GM12875 (cell line): ENCODE results near the gene PLA1A.

Experiments
- H3K4me3 ChIP-seq: one replicate; pipeline ENCODE4 v1.5.1; 2011; ENCODE audit warnings: low read depth, low read length, control low read depth
- TF ChIP-seq, protein P1 (sequence below): IDR thresholded peaks from 2 replicates; pipeline ENCODE4 v1.5.1; 2011; ENCODE audit warnings: low read depth, mild to moderate bottlenecking, control low read depth, inconsistent platforms, low read length, moderate library complexity, borderline replicate concordance; ENCODE audit not compliant: insufficient read depth

Gene PLA1A

DNA sequence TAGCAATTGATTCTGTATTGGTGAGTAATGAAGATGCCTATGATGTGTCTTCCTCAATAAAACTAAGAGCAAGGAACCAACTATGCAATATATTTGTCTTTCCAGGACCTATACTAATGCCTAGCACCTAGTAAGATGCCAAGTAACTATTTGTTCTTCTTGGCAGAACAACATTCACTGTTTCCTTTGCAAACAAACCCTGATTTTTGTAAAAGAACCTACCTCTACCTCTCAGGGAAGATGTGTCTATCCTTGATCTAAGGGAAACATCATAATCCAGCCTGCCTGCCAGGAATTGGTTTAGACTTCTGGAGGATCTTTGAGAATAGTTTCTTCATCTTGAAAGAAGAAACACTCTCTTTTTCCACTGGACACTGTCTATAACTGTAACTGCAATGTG lies 22.2 kb upstream of the PLA1A start:
- TF ChIP-seq, protein P1, sequence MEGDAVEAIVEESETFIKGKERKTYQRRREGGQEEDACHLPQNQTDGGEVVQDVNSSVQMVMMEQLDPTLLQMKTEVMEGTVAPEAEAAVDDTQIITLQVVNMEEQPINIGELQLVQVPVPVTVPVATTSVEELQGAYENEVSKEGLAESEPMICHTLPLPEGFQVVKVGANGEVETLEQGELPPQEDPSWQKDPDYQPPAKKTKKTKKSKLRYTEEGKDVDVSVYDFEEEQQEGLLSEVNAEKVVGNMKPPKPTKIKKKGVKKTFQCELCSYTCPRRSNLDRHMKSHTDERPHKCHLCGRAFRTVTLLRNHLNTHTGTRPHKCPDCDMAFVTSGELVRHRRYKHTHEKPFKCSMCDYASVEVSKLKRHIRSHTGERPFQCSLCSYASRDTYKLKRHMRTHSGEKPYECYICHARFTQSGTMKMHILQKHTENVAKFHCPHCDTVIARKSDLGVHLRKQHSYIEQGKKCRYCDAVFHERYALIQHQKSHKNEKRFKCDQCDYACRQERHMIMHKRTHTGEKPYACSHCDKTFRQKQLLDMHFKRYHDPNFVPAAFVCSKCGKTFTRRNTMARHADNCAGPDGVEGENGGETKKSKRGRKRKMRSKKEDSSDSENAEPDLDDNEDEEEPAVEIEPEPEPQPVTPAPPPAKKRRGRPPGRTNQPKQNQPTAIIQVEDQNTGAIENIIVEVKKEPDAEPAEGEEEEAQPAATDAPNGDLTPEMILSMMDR = no peak

DNA sequence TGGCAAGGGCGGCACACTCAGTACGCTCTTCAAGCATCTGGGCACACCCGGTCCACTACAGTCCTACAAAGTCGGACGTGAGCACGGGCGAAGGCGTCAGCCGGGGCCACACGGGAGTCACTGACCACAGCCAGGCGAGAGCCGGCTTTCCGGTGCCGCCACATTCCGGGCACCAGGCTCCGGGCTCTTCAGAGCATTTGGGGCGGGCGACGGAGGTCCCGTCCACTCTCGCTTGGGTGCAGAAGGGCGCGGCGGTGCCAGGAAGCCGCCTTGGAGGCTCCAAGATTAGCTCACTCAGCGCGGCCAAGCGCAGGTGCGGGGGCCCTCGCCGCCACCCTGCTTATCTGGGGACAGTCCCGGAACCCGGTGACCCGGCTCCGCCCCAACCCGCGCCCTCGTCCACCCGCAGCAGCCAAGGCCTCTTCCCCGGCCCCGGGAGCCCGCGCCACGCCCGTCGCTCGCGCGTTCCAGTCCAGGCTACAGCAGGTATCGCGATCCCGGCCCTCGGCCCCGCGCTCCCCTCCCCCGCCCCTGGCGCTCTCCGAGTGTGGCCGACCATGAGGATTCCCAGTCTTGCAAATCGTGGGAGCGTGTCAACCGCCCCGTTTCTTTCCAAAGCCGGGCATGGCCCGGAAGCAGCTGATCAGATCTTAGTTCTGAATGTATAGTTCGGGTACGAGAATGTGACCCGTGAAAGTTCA lies 18.2 kb upstream of the PLA1A start, which contains the start of gene ADPRH:
Gene ADPRH, plus strand, starts transcription at position 127 of the 701 bp plus-strand sequence. CDS start 2,678 bp downstream, outside the sequence.
- TF ChIP-seq, protein P1 = no peak
- H3K4me3 ChIP-seq = peak within 1 kb of the TSS; percentile 74

More for the DNA sequence above, 22.2 kb upstream of the PLA1A start:
- no peak overlapping the region for H3K4me3 ChIP-seq

DNA sequence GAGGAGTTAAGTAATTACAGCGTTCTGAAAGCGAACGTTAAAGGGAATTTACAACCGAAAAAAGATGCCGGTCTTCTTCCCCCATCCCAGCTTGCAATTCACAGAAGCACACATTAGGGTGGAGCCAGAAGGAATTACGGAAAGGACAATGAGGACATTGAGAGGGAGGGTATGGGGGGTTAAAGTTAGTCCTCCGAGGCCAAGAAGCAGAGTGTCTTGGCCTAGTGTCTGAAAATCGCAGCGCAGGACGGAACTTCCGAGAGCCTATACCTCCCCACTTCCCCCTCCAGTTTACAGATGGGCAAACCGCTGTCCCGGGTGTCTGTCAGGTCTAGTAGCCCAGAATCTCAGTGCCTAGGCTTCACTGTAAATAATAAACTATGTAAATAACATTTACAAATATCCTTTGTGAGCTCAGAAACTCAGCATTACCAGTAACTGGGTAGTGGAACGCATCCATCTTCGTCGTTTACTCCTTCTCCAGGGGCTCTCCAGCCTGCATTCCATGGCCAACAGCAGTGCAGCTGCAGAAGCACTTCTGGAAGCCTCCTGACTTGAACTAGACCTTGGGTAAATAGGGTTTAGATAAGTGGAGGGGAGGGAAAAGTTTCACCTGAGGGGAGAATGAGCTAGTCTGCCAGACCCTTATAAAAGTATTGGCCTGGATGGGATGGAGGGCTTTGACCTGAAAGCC lies 17.5 kb upstream of the PLA1A start:
- peak overlapping the region; percentile 74 for H3K4me3 ChIP-seq
- TF ChIP-seq, protein P1 = no peak

DNA sequence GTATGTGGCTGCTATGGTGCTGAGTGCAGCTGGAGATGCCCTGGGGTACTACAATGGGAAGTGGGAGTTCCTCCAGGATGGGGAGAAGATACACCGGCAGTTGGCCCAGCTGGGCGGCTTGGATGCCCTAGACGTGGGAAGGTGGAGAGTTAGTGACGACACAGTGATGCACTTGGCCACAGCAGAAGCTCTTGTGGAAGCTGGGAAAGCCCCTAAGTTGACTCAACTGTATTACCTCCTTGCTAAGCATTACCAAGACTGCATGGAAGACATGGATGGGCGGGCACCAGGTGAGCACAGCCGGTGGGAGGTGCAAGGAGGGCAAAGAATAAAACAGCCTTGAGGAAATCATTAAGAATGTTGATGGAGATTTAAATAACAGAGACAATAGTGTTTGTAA lies 15.5 kb upstream of the PLA1A start:
- TF ChIP-seq, protein P1 = no peak
- H3K4me3 ChIP-seq = no peak overlapping the region

DNA sequence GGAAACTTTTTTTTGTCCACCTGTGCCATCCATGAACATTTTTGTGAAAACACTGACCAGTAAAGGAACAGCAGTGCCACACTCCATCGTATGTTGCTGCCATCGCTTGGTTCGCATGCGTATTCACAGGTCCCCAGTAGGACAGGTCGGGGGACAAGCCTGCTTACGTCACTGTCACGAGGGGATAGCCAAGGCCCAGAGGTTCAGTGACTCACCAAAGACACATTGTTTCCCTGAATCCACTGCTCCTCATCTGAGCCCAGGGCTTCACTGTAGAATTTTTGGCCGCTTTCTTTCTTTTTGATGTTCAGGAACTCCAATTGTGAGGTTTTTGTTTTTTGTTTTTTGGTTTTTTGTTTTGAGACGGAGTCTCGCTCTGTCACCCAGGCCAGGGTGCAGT lies 12.5 kb upstream of the PLA1A start:
- H3K4me3 ChIP-seq = no peak overlapping the region
- TF ChIP-seq, protein P1 = no peak

DNA sequence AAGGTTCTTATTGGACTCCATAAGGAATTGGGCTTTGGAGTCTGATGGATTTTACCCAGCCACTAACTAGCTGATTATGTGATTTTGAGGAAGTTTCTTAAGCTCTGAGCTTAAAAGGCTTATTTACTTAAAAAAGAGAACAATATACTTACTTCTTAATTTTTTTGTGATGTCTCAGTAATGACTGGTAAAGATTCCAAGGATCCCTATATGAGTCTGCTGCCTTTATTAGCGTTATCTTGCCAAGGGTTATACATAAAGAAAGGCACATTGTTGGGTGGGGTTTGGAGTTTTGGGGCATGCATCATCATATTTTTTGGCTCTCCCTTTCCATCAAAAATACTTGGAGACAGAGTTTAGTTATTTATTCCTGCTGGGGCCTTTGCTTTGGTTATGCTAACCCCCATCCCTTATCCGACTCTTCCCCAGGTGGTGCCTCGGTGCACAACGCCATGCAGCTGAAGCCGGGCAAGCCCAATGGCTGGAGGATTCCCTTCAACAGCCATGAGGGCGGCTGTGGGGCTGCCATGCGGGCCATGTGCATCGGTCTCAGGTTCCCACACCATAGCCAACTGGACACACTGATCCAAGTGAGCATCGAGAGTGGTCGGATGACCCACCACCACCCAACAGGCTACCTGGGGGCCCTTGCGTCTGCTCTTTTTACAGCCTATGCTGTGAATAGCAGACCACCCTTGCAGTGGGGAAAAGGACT lies 11.7 kb upstream of the PLA1A start:
- H3K4me3 ChIP-seq = no peak overlapping the region
- TF ChIP-seq, protein P1 = no peak
